ENCODE results near the gene AMER2.

AMER2 gene

GRCh38 chr13:25149711-25150110 is 22.4 kb downstream of the AMER2 start:
- DNase-seq: no peak

- no peak for DNase-seq
Measured at GRCh38 chr13:25148402-25148771, 23.7 kb downstream of the AMER2 start.

GRCh38 chr13:25147638-25148401 is 24.3 kb downstream of the AMER2 start:
- DNase-seq: no peak

GRCh38 chr13:25143706-25144105 is 28.4 kb downstream of the AMER2 start:
- no peak for DNase-seq

- no peak for DNase-seq
Measured at GRCh38 chr13:25141042-25141441, 31.0 kb downstream of the AMER2 start.

- DNase-seq: no peak
Measured at GRCh38 chr13:25137788-25138115, 34.3 kb downstream of the AMER2 start.

GRCh38 chr13:25136880-25137787 is 35.0 kb downstream of the AMER2 start:
- no peak for DNase-seq

GRCh38 chr13:25135896-25136295 is 36.2 kb downstream of the AMER2 start:
- DNase-seq: no peak

GRCh38 chr13:25132751-25133390 is 39.2 kb downstream of the AMER2 start:
- DNase-seq: no peak

GRCh38 chr13:25131881-25132420 is 40.1 kb downstream of the AMER2 start:
- DNase-seq: no peak

GRCh38 chr13:25130944-25131343 is 41.1 kb downstream of the AMER2 start:
- DNase-seq: no peak

- no peak for DNase-seq
Measured at GRCh38 chr13:25118378-25118905, 53.6 kb downstream of the AMER2 start.

- no peak for DNase-seq
Measured at GRCh38 chr13:25117312-25117711, 54.8 kb downstream of the AMER2 start.

GRCh38 chr13:25116044-25116443 is 56.0 kb downstream of the AMER2 start:
- DNase-seq: no peak

GRCh38 chr13:25114220-25114619 is 57.9 kb downstream of the AMER2 start:
- peak; percentile 67 for DNase-seq

- no peak for DNase-seq
Measured at GRCh38 chr13:25112695-25113255, 59.3 kb downstream of the AMER2 start.
